Peyer's patch (tissue), 4 donors: ENCODE data around the gene ITGA11.

ENCODE experiments used
- POLR2A ChIP-seq, 2 donors: fragments of 450-650 bp; IDR thresholded peaks; one replicate each; pipeline ENCODE4 v1.5.1; 2017; ENCODE audit warnings: antibody characterized with exemption in 2 of 2, mild to moderate bottlenecking in 2 of 2, moderate library complexity in 2 of 2
- TF ChIP-seq, protein P1 (sequence below), 6 experiments: fragments of 450-650 bp in 4 of 6; fragments of 200-600 bp in 2 of 6; sonication (generic) in 1 of 6; IDR thresholded peaks; one replicate each; pipeline ENCODE4 v1.5.1; 2017 to 2019; ENCODE audit warnings: antibody characterized with exemption in 6 of 6, mild to moderate bottlenecking in 3 of 6, moderate library complexity in 1 of 6

DNA sequence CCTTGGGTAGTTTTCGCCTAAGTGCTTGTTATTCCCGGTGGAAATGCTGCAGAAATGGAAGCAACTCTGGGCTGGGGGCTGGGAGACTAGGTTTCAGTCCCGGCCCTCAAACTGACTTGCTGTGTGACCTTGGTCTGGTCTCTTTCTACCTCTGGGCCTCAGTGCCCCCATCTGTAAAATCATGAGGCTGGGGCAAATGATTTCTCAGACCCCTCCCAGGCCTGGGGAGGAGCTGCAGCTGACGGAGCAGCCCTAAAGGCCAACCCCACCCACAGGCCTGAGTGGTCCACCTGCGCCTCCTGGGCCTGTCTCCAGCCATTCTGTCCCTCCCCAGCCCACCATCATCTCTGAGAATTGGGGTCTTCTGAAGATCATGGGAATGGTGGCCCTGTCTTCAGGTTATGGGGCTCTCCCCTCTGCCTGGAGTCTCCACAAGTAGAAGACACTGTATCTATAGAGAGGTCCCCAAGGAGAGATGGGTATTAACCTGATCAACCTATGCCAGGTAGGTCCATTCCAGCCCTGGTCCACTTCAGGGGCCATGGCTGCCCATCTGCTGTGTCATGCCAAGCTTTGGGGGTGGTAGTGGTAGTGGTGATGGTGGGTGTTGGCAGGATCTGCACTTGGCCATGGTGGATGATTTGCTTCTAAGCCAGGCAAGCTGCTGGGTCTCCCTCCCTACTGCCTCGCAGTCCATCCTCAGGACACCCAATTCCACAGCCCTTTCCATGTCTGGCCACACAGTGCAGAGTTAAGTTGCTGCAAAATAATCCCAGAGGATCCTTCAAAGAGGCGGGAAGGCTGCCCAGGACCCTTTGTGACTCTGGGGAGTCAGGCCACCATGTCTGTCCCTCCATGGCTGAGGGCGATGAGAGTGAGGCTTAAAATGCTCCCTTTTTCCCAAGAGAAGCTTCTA is 46.0 kb downstream of the ITGA11 start:
- no peak for TF ChIP-seq POLR2A (IDR thresholded peaks at IDR 0.05)
- TF ChIP-seq, protein P1, sequence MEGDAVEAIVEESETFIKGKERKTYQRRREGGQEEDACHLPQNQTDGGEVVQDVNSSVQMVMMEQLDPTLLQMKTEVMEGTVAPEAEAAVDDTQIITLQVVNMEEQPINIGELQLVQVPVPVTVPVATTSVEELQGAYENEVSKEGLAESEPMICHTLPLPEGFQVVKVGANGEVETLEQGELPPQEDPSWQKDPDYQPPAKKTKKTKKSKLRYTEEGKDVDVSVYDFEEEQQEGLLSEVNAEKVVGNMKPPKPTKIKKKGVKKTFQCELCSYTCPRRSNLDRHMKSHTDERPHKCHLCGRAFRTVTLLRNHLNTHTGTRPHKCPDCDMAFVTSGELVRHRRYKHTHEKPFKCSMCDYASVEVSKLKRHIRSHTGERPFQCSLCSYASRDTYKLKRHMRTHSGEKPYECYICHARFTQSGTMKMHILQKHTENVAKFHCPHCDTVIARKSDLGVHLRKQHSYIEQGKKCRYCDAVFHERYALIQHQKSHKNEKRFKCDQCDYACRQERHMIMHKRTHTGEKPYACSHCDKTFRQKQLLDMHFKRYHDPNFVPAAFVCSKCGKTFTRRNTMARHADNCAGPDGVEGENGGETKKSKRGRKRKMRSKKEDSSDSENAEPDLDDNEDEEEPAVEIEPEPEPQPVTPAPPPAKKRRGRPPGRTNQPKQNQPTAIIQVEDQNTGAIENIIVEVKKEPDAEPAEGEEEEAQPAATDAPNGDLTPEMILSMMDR (IDR thresholded peaks at IDR 0.05) = no peak
